ENCODE data around the gene C16orf96.

Gene C16orf96

DNA sequence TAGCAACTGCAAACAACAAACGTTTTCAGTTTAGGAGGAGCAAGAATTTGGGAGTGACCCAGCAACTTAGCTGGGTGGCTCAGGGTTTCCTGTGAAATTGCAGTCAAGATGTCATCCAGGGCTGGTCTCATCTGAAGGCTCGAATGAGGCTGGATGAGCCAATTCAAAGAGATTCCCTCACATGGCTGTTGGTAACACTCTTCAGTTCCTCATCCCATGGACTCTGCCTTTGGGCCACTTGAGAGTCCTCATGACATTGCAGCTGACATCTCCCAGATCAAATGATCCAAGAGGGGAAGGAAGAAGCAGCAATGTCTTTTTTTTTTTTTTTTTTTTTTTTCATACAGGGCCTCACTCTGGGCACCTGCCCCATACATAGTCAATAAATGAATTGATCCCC, 32.2 kb downstream of the C16orf96 start:
- H3K4me3 ChIP-seq (replicated peaks; ENCODE audit: insufficient read depth, low read length), result no peak overlapping the region
- DNase-seq (ENCODE audit: low read depth in 1 of 2, low spot score in 1 of 2), result no peak
- no peak overlapping the region for H3K27ac ChIP-seq (replicated peaks)
- TF ChIP-seq SPI1 (IDR thresholded peaks at IDR 0.05; ENCODE audit: borderline replicate concordance, low read depth), result no peak
- no peak for TF ChIP-seq REST (IDR thresholded peaks at IDR 0.05; ENCODE audit: insufficient replicate concordance, low read depth)
- no peak for TF ChIP-seq GABPA (IDR thresholded peaks at IDR 0.05; ENCODE audit: low read depth)
- TF ChIP-seq, protein P1, sequence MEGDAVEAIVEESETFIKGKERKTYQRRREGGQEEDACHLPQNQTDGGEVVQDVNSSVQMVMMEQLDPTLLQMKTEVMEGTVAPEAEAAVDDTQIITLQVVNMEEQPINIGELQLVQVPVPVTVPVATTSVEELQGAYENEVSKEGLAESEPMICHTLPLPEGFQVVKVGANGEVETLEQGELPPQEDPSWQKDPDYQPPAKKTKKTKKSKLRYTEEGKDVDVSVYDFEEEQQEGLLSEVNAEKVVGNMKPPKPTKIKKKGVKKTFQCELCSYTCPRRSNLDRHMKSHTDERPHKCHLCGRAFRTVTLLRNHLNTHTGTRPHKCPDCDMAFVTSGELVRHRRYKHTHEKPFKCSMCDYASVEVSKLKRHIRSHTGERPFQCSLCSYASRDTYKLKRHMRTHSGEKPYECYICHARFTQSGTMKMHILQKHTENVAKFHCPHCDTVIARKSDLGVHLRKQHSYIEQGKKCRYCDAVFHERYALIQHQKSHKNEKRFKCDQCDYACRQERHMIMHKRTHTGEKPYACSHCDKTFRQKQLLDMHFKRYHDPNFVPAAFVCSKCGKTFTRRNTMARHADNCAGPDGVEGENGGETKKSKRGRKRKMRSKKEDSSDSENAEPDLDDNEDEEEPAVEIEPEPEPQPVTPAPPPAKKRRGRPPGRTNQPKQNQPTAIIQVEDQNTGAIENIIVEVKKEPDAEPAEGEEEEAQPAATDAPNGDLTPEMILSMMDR (IDR thresholded peaks at IDR 0.05; ENCODE audit: insufficient read depth, low read length), result no peak
- TF ChIP-seq POLR2AphosphoS5 (IDR thresholded peaks at IDR 0.05; ENCODE audit: low read depth), result no peak
- no peaks in the 10 kb centered on the region for H3K27me3 ChIP-seq (ENCODE audit: insufficient read depth, poor library complexity, severe bottlenecking)

GRCh38 chr16:4588961-4589360, 32.8 kb downstream of the C16orf96 start:
- TF ChIP-seq GABPA (IDR thresholded peaks at IDR 0.05; ENCODE audit: low read depth), result no peak
- no peak for TF ChIP-seq REST (IDR thresholded peaks at IDR 0.05; ENCODE audit: insufficient replicate concordance, low read depth)
- TF ChIP-seq, protein P1 (IDR thresholded peaks at IDR 0.05; ENCODE audit: insufficient read depth, low read length), result no peak
- TF ChIP-seq SPI1 (IDR thresholded peaks at IDR 0.05; ENCODE audit: borderline replicate concordance, low read depth), result no peak
- no peak for TF ChIP-seq POLR2AphosphoS5 (IDR thresholded peaks at IDR 0.05; ENCODE audit: low read depth)
- H3K27me3 ChIP-seq (ENCODE audit: insufficient read depth, poor library complexity, severe bottlenecking), result no peaks in the 10 kb centered on the region

DNA sequence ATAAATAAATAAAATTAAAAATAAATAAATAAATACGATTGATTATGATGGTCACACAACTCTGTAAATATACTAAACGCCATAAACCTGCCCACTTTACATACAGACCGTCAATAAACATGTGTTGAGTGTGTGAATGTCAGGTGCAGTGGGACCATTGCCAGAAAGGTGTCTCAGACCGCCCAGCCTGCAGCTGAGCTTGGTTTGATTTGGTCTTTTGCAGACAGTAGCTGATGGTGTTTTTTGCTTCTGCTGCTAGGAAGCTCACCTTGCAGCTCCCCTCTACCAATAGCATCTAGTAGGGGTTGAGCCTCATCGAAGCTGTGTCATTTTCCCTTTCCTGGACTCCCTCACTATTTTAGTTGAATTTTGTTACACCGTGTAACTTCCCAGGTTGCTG, 35.1 kb downstream of the C16orf96 start:
- Histone ChIP-seq H3K27me3 (ENCODE audit: insufficient read depth, poor library complexity, severe bottlenecking) (no peaks in the 10 kb centered on the region), H3K27ac (replicated peaks) (no peak overlapping the region), H3K4me3 (replicated peaks; ENCODE audit: insufficient read depth, low read length) (no peak overlapping the region)
- TF ChIP-seq, protein P1 (IDR thresholded peaks at IDR 0.05; ENCODE audit: insufficient read depth, low read length), result no peak
- TF ChIP-seq POLR2AphosphoS5 (IDR thresholded peaks at IDR 0.05; ENCODE audit: low read depth), result no peak
- TF ChIP-seq SPI1 (IDR thresholded peaks at IDR 0.05; ENCODE audit: borderline replicate concordance, low read depth), result no peak
- no peak for TF ChIP-seq GABPA (IDR thresholded peaks at IDR 0.05; ENCODE audit: low read depth)
- TF ChIP-seq REST (IDR thresholded peaks at IDR 0.05; ENCODE audit: insufficient replicate concordance, low read depth), result no peak
- no peak for DNase-seq (ENCODE audit: low read depth in 1 of 2, low spot score in 1 of 2)

More at GRCh38 chr16:4588961-4589360, 32.8 kb downstream of the C16orf96 start:
- H3K27ac ChIP-seq (replicated peaks), result no peak overlapping the region
- H3K4me3 ChIP-seq (replicated peaks; ENCODE audit: insufficient read depth, low read length), result no peak overlapping the region
- DNase-seq (ENCODE audit: low read depth in 1 of 2, low spot score in 1 of 2), result no peak
